ENCODE measurements around the gene RSPH1. TPM values are rescaled to one million over a fixed set of nuclear protein-coding genes. Genes with fewer than 3 reads are reported as not detected.
A peak's percentile ranks its signal among the peaks of the same experiment; 100 is the strongest.

The RSPH1 gene
- total and polyA plus RNA-seq, 12 donors, result 0.13 to 5.8 (median 0.87) TPM; not detected in 2

DNA sequence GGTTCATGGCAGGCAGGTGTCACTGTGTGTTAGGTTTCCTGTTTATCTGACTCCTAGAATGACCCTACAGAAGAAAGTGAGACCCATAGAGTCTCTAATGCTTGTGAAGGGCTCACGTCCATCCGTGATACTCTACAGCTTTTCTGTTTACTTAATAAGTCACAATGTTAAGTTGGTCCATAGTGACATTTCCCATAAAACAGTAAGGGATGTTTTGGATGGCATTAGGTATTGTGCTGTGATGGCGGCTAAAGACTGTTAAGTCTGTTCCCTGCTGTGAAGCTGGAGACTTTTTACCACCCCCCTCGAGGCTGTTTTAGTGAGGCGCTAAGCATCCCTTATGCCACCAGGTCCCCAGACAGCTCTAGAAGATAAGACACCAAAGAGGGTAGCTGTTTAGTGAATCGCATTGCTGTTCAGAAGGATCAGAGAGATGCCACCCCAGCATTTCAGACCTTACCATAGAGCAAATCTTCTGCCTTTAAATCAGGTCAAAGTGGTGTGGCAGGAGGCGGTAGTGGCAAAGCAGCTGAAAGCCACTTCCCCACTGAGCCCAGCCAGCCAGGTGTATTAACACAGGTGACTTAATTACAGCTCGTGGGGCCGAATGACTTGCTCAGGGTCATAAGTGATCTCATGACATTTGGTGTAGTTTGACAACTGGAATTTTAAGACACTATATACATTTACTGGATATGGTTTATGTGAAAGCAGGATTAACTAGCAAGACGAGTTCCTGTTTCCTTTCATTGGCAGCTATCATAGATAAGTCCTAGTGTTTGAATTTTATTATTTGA lies 42.7 kb upstream of the RSPH1 start:
- H3K4me1 ChIP-seq (replicated peaks in 1 of 2), result peaks cover 0 to 6% of the 10 kb centered on the region in 2 donors
- no peaks in the 10 kb centered on the region for H3K27me3 ChIP-seq
- intact Hi-C loops (cut with DNase I), result no loop called here
- no peaks in the 10 kb centered on the region for H3K9me3 ChIP-seq (replicated peaks in 1 of 3)
- DNase-seq, result peak in 1 of 7 donors; percentile 43
- no peak overlapping the region for H3K4me3 ChIP-seq
- TF ChIP-seq CTCF (IDR thresholded peaks at IDR 0.05), result no peak
- H3K27ac ChIP-seq, result no peak overlapping the region
- WGBS, 4 donors, result 77 to 81% (median 80%) methylated on average over 10 of the region's 10 CpGs
- peaks cover 0 to 21% of the 10 kb centered on the region in 2 donors for H3K36me3 ChIP-seq (replicated peaks in 1 of 2)

GRCh38 chr21:42537106-42537742 lies 41.2 kb upstream of the RSPH1 start:
- H3K4me3 ChIP-seq, result no peak overlapping the region
- peak in 3 of 6 experiments; percentile 3 to 29 (median 24) for TF ChIP-seq CTCF (IDR thresholded peaks at IDR 0.05)
- TF ChIP-seq POLR2A (IDR thresholded peaks at IDR 0.05), result no peak
- 78 to 89% (median 83%) methylated on average over 4 of the region's 4 CpGs for WGBS, 4 donors
- intact Hi-C loops (cut with DNase I), result no loop called here
- peaks cover 0 to 8% of the 10 kb centered on the region in 2 donors for H3K36me3 ChIP-seq (replicated peaks in 1 of 2)
- no peaks in the 10 kb centered on the region for H3K9me3 ChIP-seq (replicated peaks in 1 of 3)
- peak in 1 of 7 donors; percentile 66 for DNase-seq
- peaks cover 12 to 17% of the 10 kb centered on the region in 2 donors for H3K4me1 ChIP-seq (replicated peaks in 1 of 2)
- no peaks in the 10 kb centered on the region for H3K27me3 ChIP-seq
- peak overlapping the region in 1 of 5 donors; percentile 0 for H3K27ac ChIP-seq

DNA sequence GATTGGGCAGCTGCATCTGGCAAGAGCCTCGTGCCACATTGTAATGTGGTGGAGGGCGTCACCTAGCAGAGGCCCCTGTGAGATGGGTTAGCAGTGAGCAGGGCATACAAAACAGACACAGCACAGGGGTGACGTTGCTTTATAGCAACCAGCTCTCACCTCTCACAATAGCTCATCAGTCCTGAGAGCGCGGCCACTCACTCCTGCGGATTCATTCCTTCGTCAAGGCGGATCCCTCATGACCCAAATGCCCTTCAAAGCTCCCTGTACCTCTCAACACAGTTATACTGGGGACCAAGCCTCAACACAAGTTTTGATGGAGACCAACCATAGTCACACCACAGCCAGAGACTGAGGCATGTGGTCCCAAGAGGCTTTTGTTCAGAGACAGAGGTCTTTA lies 40.6 kb upstream of the RSPH1 start:
- no peak overlapping the region for H3K4me3 ChIP-seq
- H3K4me1 ChIP-seq (replicated peaks in 1 of 2), result peaks cover 13 to 17% of the 10 kb centered on the region in 2 donors
- H3K27me3 ChIP-seq, result no peaks in the 10 kb centered on the region
- no peak for TF ChIP-seq CTCF (IDR thresholded peaks at IDR 0.05)
- no peak for TF ChIP-seq POLR2A (IDR thresholded peaks at IDR 0.05)
- H3K36me3 ChIP-seq (replicated peaks in 1 of 2), result peaks cover 0 to 2% of the 10 kb centered on the region in 2 donors
- peak overlapping the region in 1 of 5 donors; percentile 89 for H3K27ac ChIP-seq
- WGBS, 4 donors, result 82 to 98% (median 89%) methylated on average over 5 to 8 of the region's 8 CpGs
- peak in 1 of 7 donors; percentile 55 for DNase-seq
- no peaks in the 10 kb centered on the region for H3K9me3 ChIP-seq (replicated peaks in 1 of 3)
- intact Hi-C loops (cut with DNase I), result no loop called here

- intact Hi-C loops (cut with DNase I), result no loop called here
- TF ChIP-seq CTCF (IDR thresholded peaks at IDR 0.05), result no peak
- TF ChIP-seq POLR2A (IDR thresholded peaks at IDR 0.05), result no peak
- Histone ChIP-seq H3K4me1 (replicated peaks in 1 of 2) (peaks cover 13 to 17% of the 10 kb centered on the region in 2 donors), H3K27me3 (no peaks in the 10 kb centered on the region), H3K4me3 (no peak overlapping the region), H3K27ac (peak overlapping the region in 1 of 5 donors; percentile 89), H3K9me3 (replicated peaks in 1 of 3) (no peaks in the 10 kb centered on the region), H3K36me3 (replicated peaks in 1 of 2) (no peaks in the 10 kb centered on the region)
- DNase-seq, result peak in 5 of 7 donors; percentile 32 to 78 (median 55)
- whole genome bisulfite sequencing, 4 donors, result 68 to 82% (median 71%) methylated on average over 12 to 17 of the region's 17 CpGs
These were observed 39.7 kb upstream of the RSPH1 start for GRCh38 chr21:42535602-42536171.
